ENCODE results near the gene TEAD3.

The TEAD3 gene

GRCh38 chr6:35501784-35502183 lies 4.9 kb upstream of the TEAD3 start:
- no peak for TF ChIP-seq CTCF (conservative IDR thresholded peaks at IDR 0.05)

DNA sequence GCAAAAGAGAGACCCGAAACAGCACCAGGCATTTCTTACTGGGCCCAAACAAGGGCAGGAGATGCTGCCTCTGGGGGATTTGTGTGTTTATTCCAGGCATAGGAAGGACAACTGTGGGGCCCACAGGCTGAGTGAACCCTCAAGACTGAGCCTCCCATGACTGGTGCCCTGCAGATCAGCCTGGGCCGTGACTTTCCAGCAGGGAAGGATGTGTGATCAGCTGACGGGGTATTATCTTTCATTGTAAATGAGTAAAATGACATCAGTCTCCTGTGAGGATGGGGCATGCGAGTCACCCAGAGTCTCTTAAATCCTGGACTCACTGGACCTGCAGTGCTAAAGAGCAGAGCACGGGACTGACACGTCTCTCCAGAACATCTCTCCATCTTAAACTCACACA lies 3.9 kb upstream of the TEAD3 start:
- no peak overlapping the region for H3K27ac ChIP-seq
- TF ChIP-seq CTCF (conservative IDR thresholded peaks at IDR 0.05): no peak

More at GRCh38 chr6:35501784-35502183, 4.9 kb upstream of the TEAD3 start:
- H3K27ac ChIP-seq: no peak overlapping the region

DNA sequence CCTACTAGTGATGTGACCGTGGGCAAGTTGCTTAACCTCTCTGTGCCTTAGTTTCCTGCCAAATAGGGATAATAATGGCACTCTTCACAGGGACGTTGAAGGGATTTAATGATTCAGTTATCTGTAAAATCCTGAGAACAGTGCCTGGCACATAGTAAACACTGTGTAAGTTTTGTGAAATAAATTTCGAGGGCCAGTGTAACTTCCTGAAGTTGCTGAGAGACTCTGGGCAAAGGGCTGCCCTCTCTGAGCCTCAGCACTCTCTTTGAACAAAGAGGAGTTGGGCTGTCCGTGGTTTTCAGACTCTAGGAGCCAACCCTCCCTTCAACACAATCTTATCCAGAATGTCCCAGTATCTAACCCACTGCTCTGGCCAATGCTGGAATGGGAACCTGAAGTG lies 2.5 kb upstream of the TEAD3 start:
- TF ChIP-seq CTCF (conservative IDR thresholded peaks at IDR 0.05): no peak
- H3K27ac ChIP-seq: no peak overlapping the region

GRCh38 chr6:35498422-35499067 lies 1.7 kb upstream of the TEAD3 start:
- no peak overlapping the region for H3K27ac ChIP-seq
- TF ChIP-seq CTCF (conservative IDR thresholded peaks at IDR 0.05): no peak

DNA sequence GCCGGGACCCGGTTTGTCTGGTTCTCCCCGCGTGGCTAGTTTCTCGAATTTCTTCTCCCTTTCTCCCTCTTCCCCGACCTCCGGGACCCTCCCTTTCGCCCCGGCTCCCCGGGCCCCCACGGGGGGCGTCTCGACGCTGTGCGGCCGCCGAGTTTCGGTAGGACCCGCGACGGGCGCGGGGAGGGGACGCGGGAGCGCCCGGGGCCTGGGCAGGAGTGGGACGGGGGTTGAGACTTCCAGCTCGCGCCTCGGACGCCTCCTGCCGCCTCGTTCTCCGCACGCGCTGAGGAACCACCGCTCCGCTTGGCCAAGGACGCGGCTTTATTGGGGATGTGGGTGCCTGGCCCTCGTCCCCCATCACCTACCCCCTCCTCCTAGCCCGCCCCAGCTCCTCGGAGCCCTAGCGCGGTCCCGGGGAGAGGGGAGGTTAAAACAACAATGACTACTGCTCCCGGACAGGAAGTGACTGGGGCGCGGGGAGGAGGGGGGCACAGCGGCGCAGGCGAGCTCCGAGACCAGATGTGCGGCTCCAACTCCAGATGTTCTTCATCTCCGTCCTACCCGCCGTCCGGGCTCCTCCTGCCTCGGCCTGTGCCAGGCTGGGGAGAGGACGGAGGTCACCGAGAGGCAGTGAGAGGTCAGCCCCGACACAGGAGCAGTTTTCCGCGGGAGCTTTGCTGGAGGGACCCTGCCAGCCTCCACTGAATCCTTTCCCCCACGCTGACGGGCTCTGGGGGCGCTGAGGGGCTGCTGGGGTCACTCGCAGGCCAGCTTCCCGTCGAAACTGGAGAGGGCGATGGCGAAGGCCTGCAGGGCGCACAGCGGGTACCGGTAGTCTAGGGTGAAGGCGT lies 917 bp upstream of the TEAD3 start:
- H3K27ac ChIP-seq: peak overlapping the region; percentile 86

GRCh38 chr6:35496036-35496840 lies 641 bp downstream of the TEAD3 start:
- no peak for TF ChIP-seq CTCF (conservative IDR thresholded peaks at IDR 0.05)
- H3K27ac ChIP-seq: peak overlapping the region; percentile 86

More for the DNA sequence above, 917 bp upstream of the TEAD3 start:
- no peak for TF ChIP-seq CTCF (conservative IDR thresholded peaks at IDR 0.05)

All from VCaP (cell line).